ENCODE measurements around the gene SPO11. TPM values are rescaled to one million over a fixed set of nuclear protein-coding genes. Genes with fewer than 3 reads are reported as not detected.

SPO11 gene
- total RNA-seq, 1 donor from 2014 or later: not detected

DNA sequence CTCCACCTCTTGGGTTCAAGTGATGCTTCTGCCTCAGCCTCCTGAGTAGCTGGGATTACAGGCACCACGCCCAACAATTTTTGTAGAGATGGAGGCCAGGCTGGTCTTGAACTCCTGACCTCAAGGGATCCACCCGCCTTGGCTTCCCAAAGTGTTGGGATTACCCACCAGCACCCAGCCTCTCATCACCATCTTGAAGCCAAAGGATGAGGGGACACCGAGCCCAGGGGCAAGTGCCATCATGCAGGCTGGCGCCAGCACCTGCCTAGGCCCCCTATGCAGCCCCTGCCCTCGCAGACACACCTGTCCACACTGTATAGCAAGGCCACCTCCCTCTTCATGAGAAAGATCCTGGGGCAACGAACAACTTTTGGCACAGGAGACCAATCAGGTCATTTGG is 56.3 kb downstream of the SPO11 start:
- intact Hi-C loops (cut with micrococcal nuclease): no loop called here
- H3K36me3 Mint-ChIP-seq (ENCODE audit: low read depth): peaks cover 21% of the 10 kb centered on the region
- no peak overlapping the region for H3K27ac Mint-ChIP-seq
- H3K4me1 Mint-ChIP-seq (ENCODE audit: low read depth): peaks cover 27% of the 10 kb centered on the region
- no peaks in the 10 kb centered on the region for H3K9me3 Mint-ChIP-seq
- H3K4me3 Mint-ChIP-seq (ENCODE audit: low read depth): no peak overlapping the region
- no peak for DNase-seq (ENCODE audit: low spot score)
- H3K27me3 Mint-ChIP-seq (ENCODE audit: low read depth): no peaks in the 10 kb centered on the region

DNA sequence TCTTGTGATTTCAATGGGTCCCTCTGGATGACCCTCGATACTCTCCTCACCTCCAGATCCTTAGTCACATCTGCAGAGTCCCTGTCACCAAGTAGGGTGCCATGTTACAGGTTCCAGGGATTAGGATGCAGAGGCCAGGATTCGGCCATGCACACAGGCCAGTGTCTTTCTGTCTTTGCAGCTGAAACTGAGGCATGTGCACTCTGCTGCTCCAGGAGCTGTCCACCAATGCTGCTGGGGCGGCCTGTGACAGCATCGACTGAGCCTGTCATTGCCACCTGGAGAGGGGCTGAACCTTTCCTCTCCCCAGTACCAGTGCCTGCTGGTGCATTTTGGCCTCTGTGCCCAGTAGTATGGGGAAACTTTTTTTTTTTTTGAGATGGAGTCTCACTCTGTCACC is 57.2 kb downstream of the SPO11 start:
- H3K27me3 Mint-ChIP-seq (ENCODE audit: low read depth): no peaks in the 10 kb centered on the region
- H3K9me3 Mint-ChIP-seq: no peaks in the 10 kb centered on the region
- DNase-seq (ENCODE audit: low spot score): no peak
- peaks cover 16% of the 10 kb centered on the region for H3K36me3 Mint-ChIP-seq (ENCODE audit: low read depth)
- peaks cover 22% of the 10 kb centered on the region for H3K4me1 Mint-ChIP-seq (ENCODE audit: low read depth)
- no peak overlapping the region for H3K4me3 Mint-ChIP-seq (ENCODE audit: low read depth)
- intact Hi-C loops (cut with micrococcal nuclease): no loop called here
- no peak overlapping the region for H3K27ac Mint-ChIP-seq

DNA sequence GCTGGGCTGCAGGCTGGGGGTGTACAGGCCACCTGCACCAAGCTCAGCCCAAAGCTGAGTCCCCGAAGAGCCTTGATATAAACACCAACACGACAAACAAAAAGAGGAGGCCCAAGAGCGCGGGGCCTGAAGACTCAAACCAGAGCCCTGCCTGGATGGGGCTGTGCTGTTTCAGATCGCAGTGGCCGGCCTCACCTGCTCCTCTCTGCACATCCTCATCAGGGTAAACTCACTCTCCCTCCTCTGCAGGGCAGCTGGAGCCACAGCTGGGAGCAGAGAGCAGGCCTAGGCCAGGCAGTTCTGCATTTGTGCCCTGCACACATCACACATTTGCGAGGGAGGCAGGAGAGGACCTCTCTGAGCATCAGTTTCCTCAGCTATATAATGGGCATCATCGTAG is 57.9 kb downstream of the SPO11 start:
- Mint-ChIP-seq H3K27ac (no peak overlapping the region), H3K36me3 (ENCODE audit: low read depth) (peaks cover 14% of the 10 kb centered on the region), H3K9me3 (no peaks in the 10 kb centered on the region), H3K4me1 (ENCODE audit: low read depth) (peaks cover 17% of the 10 kb centered on the region), H3K4me3 (ENCODE audit: low read depth) (no peak overlapping the region), H3K27me3 (ENCODE audit: low read depth) (no peaks in the 10 kb centered on the region)
- no peak for DNase-seq (ENCODE audit: low spot score)
- intact Hi-C loops (cut with micrococcal nuclease): no loop called here

DNA sequence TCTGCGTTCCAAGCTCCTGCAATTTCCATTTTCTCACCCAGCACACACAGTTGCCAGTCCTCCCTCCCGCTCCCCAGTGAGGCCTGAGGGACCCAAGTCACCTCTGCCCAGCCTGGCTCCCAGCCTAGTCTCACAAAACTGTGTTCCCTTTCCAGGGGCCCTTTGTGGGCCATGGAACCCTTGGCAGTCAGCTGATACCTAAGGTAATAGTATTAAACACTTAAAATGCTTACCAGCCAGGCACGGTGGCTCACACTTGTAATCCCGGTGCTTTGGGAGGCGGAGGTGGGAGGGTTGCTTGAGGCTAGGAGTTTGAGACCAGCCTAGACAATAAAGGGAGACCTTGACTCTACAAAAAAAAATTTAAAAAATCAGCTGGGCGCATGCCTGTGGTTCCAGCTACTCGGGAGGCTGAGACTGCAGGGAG is 58.4 kb downstream of the SPO11 start:
- Mint-ChIP-seq H3K27ac (no peak overlapping the region), H3K36me3 (ENCODE audit: low read depth) (peaks cover 18% of the 10 kb centered on the region), H3K4me1 (ENCODE audit: low read depth) (peaks cover 13% of the 10 kb centered on the region), H3K9me3 (no peaks in the 10 kb centered on the region), H3K27me3 (ENCODE audit: low read depth) (no peaks in the 10 kb centered on the region), H3K4me3 (ENCODE audit: low read depth) (no peak overlapping the region)
- no peak for DNase-seq (ENCODE audit: low spot score)
- intact Hi-C loops (cut with micrococcal nuclease): no loop called here

DNA sequence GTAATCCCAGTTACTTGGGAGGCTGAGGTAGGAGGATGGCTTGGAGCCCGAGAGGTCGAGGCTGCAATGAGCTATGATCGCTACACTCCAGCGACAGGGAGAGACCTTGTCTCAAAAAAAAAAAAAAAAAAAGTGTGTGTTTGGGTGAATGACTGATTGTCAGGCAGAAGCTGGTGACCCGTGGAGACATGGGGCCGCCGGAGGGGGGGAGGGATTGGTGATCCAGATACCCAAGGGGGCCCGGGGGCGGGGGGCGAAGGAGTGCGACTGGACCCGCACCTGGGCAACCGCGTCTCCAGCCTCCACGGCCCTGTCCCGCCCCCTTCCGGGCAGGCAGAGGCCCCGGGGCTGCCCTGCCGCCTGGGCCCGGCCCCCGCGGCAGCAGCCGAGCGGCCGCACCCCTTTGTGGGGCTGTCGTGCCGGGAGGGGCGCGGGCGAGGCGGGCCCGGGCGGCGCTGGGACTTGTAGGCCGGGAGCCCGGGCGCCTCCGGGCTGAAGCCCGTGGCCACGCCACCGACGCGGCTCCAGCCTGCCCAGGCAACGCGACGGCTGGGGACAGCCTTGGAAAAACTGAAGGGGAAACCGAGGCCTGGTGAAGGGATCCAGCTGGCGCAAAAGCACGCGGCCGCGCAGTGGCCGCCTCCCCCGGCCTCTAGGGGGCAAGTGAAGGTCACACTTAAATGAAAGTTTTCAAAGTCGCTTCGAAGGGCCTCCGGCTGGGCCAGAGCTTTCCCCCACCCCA is 59.5 kb downstream of the SPO11 start:
- Mint-ChIP-seq H3K36me3 (ENCODE audit: low read depth) (peaks cover 28% of the 10 kb centered on the region), H3K4me3 (ENCODE audit: low read depth) (peak overlapping the region; percentile 89), H3K9me3 (no peaks in the 10 kb centered on the region), H3K27ac (peak overlapping the region; percentile 98), H3K4me1 (ENCODE audit: low read depth) (peaks cover 23% of the 10 kb centered on the region), H3K27me3 (ENCODE audit: low read depth) (no peaks in the 10 kb centered on the region)
- peak; percentile 63 for DNase-seq (ENCODE audit: low spot score)
- intact Hi-C loops (cut with micrococcal nuclease): loop anchor here (1.0 kb wide), 1 partner anchor 38 kb away; the partner anchor contains the start of gene RAE1

DNA sequence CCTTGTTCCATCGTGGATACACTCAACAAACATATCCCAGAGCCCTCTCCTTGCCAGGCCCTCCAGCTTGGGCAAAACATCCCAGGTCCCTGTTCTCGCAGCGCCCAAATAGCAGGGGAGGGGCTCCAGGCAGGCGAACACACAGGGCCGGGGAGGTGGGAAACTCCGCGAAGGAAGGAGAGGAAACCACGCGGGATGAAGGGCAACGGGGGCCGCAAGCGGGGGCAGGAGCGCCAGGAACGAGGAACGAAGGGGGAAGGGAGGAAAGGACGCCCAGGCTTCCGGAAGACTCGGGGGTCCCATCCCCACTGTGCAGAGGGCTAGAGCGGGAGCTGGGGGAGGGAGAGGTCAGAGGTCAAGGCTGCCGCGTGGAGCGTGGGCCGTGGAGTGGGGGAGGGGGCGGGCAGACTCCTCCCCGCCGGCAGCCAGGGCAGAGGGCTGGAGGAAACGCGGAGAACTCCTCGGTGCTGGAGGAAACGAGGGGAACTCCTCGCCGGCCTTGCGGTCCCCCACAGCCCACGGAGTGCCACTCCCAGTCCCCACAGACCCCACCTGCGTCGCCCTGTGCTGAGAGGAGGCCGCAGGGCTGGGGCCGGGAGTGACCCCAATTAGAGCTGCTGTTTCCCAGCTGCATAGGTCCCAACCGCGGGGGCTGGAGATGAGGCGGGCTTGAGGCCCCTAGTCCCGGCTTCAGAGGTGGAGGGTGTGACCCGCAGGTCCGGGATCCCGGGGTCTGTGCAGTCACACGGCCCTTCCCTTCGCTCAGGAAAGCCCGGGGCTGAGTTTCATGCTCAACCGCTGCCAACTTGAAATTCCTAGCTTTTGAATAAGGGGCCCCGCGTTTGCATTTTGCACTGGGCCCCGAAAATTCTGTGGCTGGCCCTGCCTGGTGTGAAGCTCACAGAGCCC is 60.3 kb downstream of the SPO11 start:
- Mint-ChIP-seq H3K27ac (peak overlapping the region; percentile 98), H3K27me3 (ENCODE audit: low read depth) (no peaks in the 10 kb centered on the region), H3K4me3 (ENCODE audit: low read depth) (peak overlapping the region; percentile 89), H3K36me3 (ENCODE audit: low read depth) (peaks cover 32% of the 10 kb centered on the region), H3K9me3 (no peaks in the 10 kb centered on the region), H3K4me1 (ENCODE audit: low read depth) (peaks cover 27% of the 10 kb centered on the region)
- peak; percentile 54 for DNase-seq (ENCODE audit: low spot score)
- intact Hi-C loops (cut with micrococcal nuclease): loop anchor here (1.0 to 10.0 kb wide), 6 partner anchors 39 to 1775 kb away; partner anchors contain the start of genes RAE1, STX16 and ZNF831

DNA sequence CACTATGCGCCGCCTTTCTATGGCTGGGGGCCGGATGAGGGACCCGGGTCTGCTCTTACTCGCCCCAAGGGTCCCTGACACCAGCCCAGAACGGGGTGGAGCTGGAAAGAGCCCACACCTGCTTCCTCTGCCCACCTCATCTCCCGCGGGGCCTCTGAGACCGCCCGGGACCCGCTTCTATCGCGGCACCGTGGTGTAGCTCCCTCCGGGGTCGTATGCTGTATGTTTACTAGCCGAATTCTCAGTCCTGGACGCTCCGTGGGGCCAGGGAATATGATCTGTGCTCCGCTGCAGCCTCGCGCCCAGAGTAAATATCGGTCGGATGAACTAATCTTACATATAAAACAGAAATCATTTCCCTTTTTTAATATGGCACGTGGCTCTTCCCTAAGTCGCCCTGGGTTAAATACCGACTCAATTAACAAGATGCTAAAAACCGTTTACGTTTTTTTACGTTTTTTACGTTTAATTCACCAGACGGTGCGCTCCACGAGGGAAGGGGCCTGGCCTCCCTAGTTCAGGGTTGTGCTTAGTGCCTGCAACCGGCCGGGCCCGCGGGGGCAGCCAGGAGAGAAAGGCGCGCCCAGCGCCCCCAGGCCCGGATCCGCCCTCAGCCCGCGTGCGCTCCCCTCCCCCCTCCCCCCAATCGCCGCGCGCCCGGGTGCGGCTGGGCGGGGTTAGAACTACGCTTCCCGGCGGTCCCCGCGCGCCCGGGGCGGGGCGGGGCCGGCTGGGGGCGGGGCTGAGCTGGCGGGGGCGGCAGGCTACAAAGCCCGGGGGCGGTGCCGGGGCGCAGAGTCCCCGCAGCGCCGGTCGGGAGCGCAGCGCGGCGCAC is 61.2 kb downstream of the SPO11 start, which contains the start of gene RBM38:
Gene RBM38, plus strand, starts transcription at position 793 of the 835 bp plus-strand sequence. CDS start 186 bp downstream, outside the sequence.
- Mint-ChIP-seq H3K4me3 (ENCODE audit: low read depth) (peak within 1 kb of the TSS; percentile 91), H3K9me3 (no peaks in the 10 kb centered on the region), H3K27ac (peak within 1 kb of the TSS; percentile 98), H3K27me3 (ENCODE audit: low read depth) (no peaks in the 10 kb centered on the region), H3K36me3 (ENCODE audit: low read depth) (peaks cover 36% of the 10 kb centered on the region), H3K4me1 (ENCODE audit: low read depth) (peaks cover 28% of the 10 kb centered on the region)
- DNase-seq (ENCODE audit: low spot score): peak; percentile 74
- intact Hi-C loops (cut with micrococcal nuclease): loop anchor here (1.0 to 10.0 kb wide), 6 partner anchors 8 to 1774 kb away; partner anchors contain the start of genes STX16 and ZNF831

DNA sequence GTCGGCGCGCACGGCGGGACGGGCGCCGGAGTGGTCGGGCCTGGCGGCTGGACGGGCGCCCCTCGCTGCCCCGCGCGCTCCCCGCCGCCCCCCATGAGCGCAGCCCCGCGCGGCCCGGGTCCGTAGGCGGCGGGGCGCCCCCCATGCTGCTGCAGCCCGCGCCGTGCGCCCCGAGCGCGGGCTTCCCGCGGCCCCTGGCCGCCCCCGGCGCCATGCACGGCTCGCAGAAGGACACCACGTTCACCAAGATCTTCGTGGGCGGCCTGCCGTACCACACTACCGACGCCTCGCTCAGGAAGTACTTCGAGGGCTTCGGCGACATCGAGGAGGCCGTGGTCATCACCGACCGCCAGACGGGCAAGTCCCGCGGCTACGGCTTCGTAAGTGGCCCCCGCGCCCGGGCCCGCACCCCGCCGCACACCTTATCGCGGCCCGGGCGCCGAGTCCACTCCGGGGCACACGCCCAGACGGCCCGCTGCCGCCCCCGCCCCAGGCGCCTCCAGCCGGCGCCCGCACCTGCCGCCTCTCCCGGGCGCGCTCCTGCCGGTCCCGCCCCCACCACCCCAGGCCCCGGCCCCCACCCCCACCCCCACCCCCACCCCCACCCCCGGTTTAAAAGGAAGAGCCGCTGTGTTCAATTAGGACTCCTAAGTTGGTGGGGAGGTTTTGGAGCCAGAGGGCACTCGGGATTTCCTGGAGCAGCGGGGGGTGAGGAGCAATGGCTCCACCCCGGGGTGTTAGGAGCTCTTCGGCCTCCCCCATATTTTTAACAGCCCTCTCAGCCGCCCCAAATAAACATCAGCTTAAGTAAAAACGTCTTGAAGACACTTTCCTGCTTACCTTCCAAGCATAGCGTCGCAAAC is 62.1 kb downstream of the SPO11 start:
- Mint-ChIP-seq H3K4me3 (ENCODE audit: low read depth) (peak overlapping the region; percentile 91), H3K4me1 (ENCODE audit: low read depth) (peaks cover 36% of the 10 kb centered on the region), H3K36me3 (ENCODE audit: low read depth) (peaks cover 43% of the 10 kb centered on the region), H3K9me3 (no peaks in the 10 kb centered on the region), H3K27ac (peak overlapping the region; percentile 89), H3K27me3 (ENCODE audit: low read depth) (no peaks in the 10 kb centered on the region)
- DNase-seq (ENCODE audit: low spot score): no peak
- intact Hi-C loops (cut with micrococcal nuclease): loop anchor here (1.0 to 10.0 kb wide), 6 partner anchors 8 to 1773 kb away; partner anchors contain the start of genes STX16 and ZNF831

DNA sequence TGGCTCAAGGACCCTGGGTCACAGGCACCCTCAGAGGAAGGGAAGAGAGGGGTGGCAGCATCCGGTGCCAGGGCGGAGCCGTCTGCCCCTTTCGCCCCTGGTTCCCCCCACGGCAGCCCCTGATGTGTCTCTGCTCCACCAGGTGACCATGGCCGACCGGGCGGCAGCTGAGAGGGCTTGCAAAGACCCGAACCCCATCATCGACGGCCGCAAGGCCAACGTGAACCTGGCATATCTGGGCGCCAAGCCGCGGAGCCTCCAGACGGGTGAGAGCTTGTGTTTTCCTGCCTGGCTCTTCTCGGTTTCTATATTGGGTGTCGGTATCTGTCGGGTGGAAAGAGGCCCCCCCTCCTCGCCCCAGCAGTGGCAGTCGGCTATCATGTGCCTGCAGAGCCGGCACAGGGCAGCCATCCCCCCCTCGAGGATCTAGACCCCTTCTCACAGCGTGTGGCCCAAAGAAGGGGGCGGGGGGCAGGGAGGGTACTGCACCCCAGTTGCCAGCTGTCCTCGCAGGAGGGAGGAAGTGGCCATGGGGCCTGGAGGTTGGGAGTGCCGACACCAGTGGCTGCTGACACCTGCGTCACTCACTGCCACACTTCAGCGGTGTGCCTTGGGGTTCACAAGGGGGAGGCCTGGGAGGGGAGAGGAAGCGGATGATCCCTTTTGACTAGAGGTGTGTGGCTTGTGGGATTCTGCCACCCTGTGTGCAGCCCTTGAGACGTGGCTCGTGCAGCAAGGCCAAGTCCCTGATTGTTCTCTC is 63.1 kb downstream of the SPO11 start:
- Mint-ChIP-seq H3K36me3 (ENCODE audit: low read depth) (peaks cover 54% of the 10 kb centered on the region), H3K4me3 (ENCODE audit: low read depth) (peak overlapping the region; percentile 91), H3K27ac (peak overlapping the region; percentile 89), H3K9me3 (no peaks in the 10 kb centered on the region), H3K27me3 (ENCODE audit: low read depth) (no peaks in the 10 kb centered on the region), H3K4me1 (ENCODE audit: low read depth) (peaks cover 46% of the 10 kb centered on the region)
- intact Hi-C loops (cut with micrococcal nuclease): loop anchor here (5.0 to 10.0 kb wide), 5 partner anchors 225 to 1772 kb away; partner anchors contain the start of genes STX16 and ZNF831
- DNase-seq (ENCODE audit: low spot score): peak; percentile 81

All from activated T-helper 2 cell treated with anti-CD3 and anti-CD28 coated beads, Interferon-gamma antibody, Interleukin-2, Interleukin-4, amounts not matched to agents 10 μg/mL and 5 μg/mL and 100 μg/mL, durations not matched to agents 14 hours and 24 hours and 36 hours (primary cell).